ENCODE results near the gene HSF2.

Gene HSF2, protein sequence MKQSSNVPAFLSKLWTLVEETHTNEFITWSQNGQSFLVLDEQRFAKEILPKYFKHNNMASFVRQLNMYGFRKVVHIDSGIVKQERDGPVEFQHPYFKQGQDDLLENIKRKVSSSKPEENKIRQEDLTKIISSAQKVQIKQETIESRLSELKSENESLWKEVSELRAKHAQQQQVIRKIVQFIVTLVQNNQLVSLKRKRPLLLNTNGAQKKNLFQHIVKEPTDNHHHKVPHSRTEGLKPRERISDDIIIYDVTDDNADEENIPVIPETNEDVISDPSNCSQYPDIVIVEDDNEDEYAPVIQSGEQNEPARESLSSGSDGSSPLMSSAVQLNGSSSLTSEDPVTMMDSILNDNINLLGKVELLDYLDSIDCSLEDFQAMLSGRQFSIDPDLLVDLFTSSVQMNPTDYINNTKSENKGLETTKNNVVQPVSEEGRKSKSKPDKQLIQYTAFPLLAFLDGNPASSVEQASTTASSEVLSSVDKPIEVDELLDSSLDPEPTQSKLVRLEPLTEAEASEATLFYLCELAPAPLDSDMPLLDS
- 23.5 to 32.5 (median 27.8) reads per million in 9 experiments for total RNA-seq

GRCh38 chr6:122399348-122400120 lies at the start of gene HSF2:
Gene HSF2, plus strand, starts transcription at chr6:122399652. Its CDS starts 86 bp downstream, at chr6:122399738.
- ATAC-seq (replicated peaks) (peak; percentile 96), DNase-seq (peak; percentile 85 to 88 (median 87))
- H3K36me3 Mint-ChIP-seq (ENCODE audit: insufficient read depth): peaks cover 4% of the 10 kb centered on the region
- peak within 1 kb of the TSS; percentile 95 to 97 for H3K27ac Mint-ChIP-seq
- H3K27me3 Mint-ChIP-seq: no peaks in the 10 kb centered on the region
- peaks cover 15 to 23% of the 10 kb centered on the region in 2 donors for H3K4me1 Mint-ChIP-seq (ENCODE audit: low read depth in 2 of 2)
- peak within 1 kb of the TSS; percentile 98 to 99 for H3K4me3 Mint-ChIP-seq
- no peaks in the 10 kb centered on the region for H3K9me3 Mint-ChIP-seq

GRCh38 chr6:122352981-122353664 lies 46.3 kb upstream of the HSF2 start:
- no peak for DNase-seq
- Mint-ChIP-seq H3K36me3 (ENCODE audit: insufficient read depth) (no peaks in the 10 kb centered on the region), H3K27me3 (peaks cover 17 to 39% of the 10 kb centered on the region in 2 donors), H3K4me3 (no peak overlapping the region), H3K27ac (no peak overlapping the region), H3K4me1 (ENCODE audit: low read depth in 2 of 2) (no peaks in the 10 kb centered on the region), H3K9me3 (no peaks in the 10 kb centered on the region)
- ATAC-seq (replicated peaks): no peak

DNA sequence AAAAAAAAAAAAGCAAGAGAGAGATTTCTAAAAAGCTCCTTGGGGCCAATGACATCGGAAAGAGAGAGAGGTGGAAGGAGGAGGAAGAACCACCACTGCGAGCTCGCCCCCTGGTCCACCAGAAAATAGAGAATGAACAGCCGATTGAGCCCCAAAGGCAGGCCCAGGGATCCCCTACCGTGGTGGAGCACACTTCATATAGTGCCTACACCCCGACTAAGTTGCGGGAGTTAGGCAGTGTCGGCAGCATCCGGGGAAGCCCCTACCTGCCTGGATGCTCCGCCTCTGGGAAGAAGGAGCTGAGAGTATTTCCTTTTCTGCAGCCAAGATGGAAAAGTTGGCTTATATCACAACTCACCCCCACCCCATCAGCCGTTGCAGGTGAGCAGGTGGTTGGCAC lies 38.6 kb upstream of the HSF2 start:
- no peak for DNase-seq
- ATAC-seq (replicated peaks): no peak
- Mint-ChIP-seq H3K4me3 (no peak overlapping the region), H3K27me3 (peaks cover 13 to 28% of the 10 kb centered on the region in 2 donors), H3K9me3 (no peaks in the 10 kb centered on the region), H3K36me3 (ENCODE audit: insufficient read depth) (no peaks in the 10 kb centered on the region), H3K27ac (no peak overlapping the region), H3K4me1 (ENCODE audit: low read depth in 2 of 2) (no peaks in the 10 kb centered on the region)

- Mint-ChIP-seq H3K36me3 (ENCODE audit: insufficient read depth) (no peaks in the 10 kb centered on the region), H3K27ac (no peak overlapping the region), H3K4me3 (no peak overlapping the region), H3K9me3 (no peaks in the 10 kb centered on the region), H3K4me1 (ENCODE audit: low read depth in 2 of 2) (no peaks in the 10 kb centered on the region), H3K27me3 (peaks cover 13 to 25% of the 10 kb centered on the region in 2 donors)
- no peak for ATAC-seq (replicated peaks)
- no peak for DNase-seq
Observed at GRCh38 chr6:122361314-122361979, 38.0 kb upstream of the HSF2 start.

DNA sequence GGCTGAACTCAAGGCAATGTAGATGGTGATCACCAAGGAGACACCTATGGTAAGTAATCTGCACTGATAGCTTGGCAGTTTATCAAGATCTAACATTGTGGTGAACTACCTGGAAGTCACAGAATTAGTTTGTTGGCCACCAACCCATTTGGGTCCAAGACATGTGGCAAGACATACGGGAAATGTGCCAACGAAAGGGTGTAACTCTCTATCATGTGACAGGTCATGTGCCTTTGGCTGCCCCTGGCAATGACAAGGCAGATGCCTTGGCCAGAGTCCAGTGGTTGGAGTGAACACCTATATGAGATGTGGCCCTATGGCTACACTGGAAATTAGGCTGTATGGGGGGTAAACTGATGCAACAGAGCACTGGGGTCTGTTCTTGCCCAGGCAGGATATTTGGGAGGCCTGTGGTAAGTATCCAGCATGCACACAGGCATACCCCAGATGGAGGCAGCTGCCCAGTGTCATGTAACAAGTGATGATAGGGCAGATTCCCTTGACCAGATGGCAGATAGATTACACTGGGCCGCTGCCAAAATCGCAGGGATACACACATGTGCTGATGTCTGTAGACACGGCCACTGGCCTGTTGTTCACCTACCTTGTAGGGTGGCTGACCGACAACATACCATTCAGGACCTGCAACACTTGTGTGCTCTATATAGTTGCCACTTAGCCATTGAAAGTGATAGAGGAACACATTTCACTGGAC lies 35.5 kb upstream of the HSF2 start:
- peaks cover 10 to 15% of the 10 kb centered on the region in 2 donors for H3K27me3 Mint-ChIP-seq
- DNase-seq (no peak), ATAC-seq (replicated peaks) (no peak)
- H3K27ac Mint-ChIP-seq: no peak overlapping the region
- no peaks in the 10 kb centered on the region for H3K36me3 Mint-ChIP-seq (ENCODE audit: insufficient read depth)
- no peak overlapping the region for H3K4me3 Mint-ChIP-seq
- no peaks in the 10 kb centered on the region for H3K4me1 Mint-ChIP-seq (ENCODE audit: low read depth in 2 of 2)
- no peaks in the 10 kb centered on the region for H3K9me3 Mint-ChIP-seq

DNA sequence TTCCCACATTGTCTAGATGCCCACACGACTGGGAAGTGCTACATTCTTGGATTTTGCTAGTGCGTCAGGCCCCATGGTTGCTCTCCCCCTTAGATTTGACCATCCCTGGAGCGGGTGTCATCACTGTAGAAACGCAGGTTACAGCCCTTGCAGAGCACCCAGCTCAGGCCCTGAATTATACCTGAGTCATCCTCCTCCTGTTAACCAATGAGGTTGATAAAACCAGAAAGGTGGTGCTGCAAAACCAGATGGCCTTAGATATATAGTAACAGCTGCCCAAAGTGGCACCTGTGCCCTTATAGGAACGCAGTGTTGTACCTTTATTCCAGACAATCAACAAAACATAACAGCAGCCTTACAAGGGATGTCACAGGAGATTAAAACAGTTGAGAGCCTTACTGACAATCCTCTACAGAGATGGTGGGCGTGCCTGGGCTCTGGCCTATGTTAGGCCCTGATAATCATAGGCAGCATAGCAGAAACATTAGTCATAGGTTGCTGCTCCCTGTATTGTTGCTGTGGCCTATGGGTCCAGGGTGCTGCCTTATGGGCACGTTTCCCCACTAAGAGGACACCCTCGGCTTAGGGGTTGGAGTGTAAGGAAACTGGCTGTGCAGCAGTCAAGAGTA lies 33.6 kb upstream of the HSF2 start:
- Mint-ChIP-seq H3K27me3 (peaks cover 9 to 20% of the 10 kb centered on the region in 2 donors), H3K9me3 (no peaks in the 10 kb centered on the region), H3K4me3 (no peak overlapping the region), H3K4me1 (ENCODE audit: low read depth in 2 of 2) (no peaks in the 10 kb centered on the region), H3K36me3 (ENCODE audit: insufficient read depth) (no peaks in the 10 kb centered on the region), H3K27ac (no peak overlapping the region)
- DNase-seq (no peak), ATAC-seq (replicated peaks) (no peak)

GRCh38 chr6:122367171-122367570 lies 32.3 kb upstream of the HSF2 start:
- Mint-ChIP-seq H3K27ac (no peak overlapping the region), H3K4me3 (no peak overlapping the region), H3K4me1 (ENCODE audit: low read depth in 2 of 2) (no peaks in the 10 kb centered on the region), H3K36me3 (ENCODE audit: insufficient read depth) (no peaks in the 10 kb centered on the region), H3K9me3 (no peaks in the 10 kb centered on the region), H3K27me3 (peaks cover 7 to 14% of the 10 kb centered on the region in 2 donors)
- no peak for ATAC-seq (replicated peaks)
- DNase-seq: no peak

DNA sequence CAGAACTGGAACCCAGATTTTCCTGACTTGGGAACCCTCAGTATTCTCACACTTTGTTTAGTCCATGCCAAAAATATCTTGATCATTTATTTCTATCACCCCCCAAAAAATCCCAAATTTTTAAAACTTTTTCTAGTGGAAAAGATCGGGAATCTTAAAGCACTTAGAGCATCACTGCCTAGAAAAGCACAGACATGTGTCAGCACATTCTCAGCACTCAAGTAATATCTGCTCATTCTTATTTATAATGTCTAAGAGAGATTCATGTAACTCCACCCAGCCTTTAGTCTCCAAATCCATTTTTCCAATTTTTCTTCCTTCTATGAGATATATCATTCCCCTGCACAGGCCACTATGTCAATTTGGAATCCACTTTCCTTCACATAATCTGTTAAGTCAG lies 29.9 kb upstream of the HSF2 start:
- Mint-ChIP-seq H3K36me3 (ENCODE audit: insufficient read depth) (no peaks in the 10 kb centered on the region), H3K9me3 (no peaks in the 10 kb centered on the region), H3K4me3 (no peak overlapping the region), H3K4me1 (ENCODE audit: low read depth in 2 of 2) (no peaks in the 10 kb centered on the region), H3K27ac (no peak overlapping the region), H3K27me3 (peaks cover 9 to 26% of the 10 kb centered on the region in 2 donors)
- ATAC-seq (replicated peaks) (no peak), DNase-seq (no peak)

DNA sequence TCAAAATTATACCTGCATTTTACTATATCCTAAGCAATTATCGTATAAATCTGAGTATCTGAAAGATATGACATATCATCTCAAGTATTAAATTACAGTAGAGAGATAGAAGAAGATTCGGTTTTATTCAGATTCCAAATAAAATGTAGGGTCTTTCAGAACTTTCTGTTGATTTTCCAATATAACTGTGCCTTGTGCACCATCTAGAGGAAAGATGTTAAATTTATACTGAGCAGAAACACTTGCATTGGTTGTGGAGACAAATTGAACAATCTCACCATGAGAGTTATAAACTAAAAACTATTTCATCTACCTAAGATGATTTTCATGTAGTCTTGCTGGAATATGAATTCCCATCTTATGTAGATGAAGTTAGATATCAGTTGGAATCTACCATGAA lies 26.8 kb upstream of the HSF2 start:
- peaks cover 13 to 28% of the 10 kb centered on the region in 2 donors for H3K27me3 Mint-ChIP-seq
- H3K9me3 Mint-ChIP-seq: no peaks in the 10 kb centered on the region
- ATAC-seq (replicated peaks): no peak
- peaks cover 5 to 7% of the 10 kb centered on the region in 2 donors for H3K4me1 Mint-ChIP-seq (ENCODE audit: low read depth in 2 of 2)
- H3K4me3 Mint-ChIP-seq: no peak overlapping the region
- no peaks in the 10 kb centered on the region for H3K36me3 Mint-ChIP-seq (ENCODE audit: insufficient read depth)
- no peak for DNase-seq
- H3K27ac Mint-ChIP-seq: no peak overlapping the region

- H3K27me3 Mint-ChIP-seq: peaks cover 13 to 22% of the 10 kb centered on the region in 2 donors
- ATAC-seq (replicated peaks): no peak
Observed at GRCh38 chr6:122374307-122374706, 25.1 kb upstream of the HSF2 start.

DNA sequence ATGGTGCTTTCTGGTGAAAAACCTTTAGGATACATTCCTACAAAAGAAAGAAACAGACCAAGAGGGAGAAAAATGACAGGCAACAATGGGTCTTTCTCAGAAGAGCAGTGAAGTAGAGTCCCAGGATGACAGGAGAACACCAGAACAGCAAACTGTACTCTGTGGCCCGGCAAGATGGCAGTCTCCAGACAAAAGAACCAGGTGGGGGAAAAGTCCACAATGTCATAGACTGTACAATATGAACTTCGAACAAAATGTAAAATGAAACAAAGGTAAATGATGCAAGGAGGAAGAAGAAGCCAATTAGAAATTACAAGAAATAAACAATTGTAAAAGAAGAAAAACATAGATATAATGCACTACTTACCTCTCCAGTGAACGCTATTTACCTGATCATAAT lies 23.2 kb upstream of the HSF2 start:
- ATAC-seq (replicated peaks) (no peak), DNase-seq (no peak)
- Mint-ChIP-seq H3K36me3 (ENCODE audit: insufficient read depth) (no peaks in the 10 kb centered on the region), H3K9me3 (no peaks in the 10 kb centered on the region), H3K27ac (no peak overlapping the region), H3K4me3 (peak overlapping the region; percentile 2 to 42), H3K4me1 (ENCODE audit: low read depth in 2 of 2) (peaks cover 5 to 7% of the 10 kb centered on the region in 2 donors), H3K27me3 (peaks cover 13 to 21% of the 10 kb centered on the region in 2 donors)

More at GRCh38 chr6:122374307-122374706, 25.1 kb upstream of the HSF2 start:
- Mint-ChIP-seq H3K36me3 (ENCODE audit: insufficient read depth) (no peaks in the 10 kb centered on the region), H3K9me3 (no peaks in the 10 kb centered on the region), H3K27ac (no peak overlapping the region), H3K4me3 (no peak overlapping the region), H3K4me1 (ENCODE audit: low read depth in 2 of 2) (peaks cover 5 to 7% of the 10 kb centered on the region in 2 donors)
- no peak for DNase-seq

All from effector memory CD8-positive, alpha-beta T cell (primary cell).